Measurements from ENCODE around the gene CD6.
"Not testable (repeated sequence)": the region's sequence is repeated elsewhere in the genome, so short reads cannot be mapped to it uniquely, and the experiment has no call there.

The CD6 gene

DNA sequence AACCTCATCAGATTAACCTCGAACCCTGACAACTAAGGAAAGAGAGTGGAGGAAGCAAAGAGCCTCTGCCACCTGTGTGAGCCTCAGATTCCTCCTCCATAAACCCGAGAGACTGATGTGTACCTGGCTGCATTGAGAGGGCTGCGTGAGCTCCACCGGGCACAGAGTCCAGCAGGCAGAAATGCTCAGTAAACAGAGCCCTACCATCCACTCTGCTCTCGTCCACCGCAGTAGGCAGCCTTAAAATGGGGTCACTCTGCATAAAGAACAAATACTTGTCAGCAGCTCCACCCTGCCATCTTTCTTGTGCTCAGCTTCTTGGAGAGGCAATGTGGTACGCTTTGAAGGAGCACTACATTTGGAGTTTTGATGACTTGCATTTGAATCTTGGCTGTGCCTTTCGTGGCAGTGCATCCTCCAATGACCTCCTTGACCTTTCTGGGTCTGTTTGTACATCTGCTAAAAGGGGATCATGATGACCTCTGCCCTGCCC is 87.8 kb downstream of the CD6 start:
- DNase-seq, result no peak

- no peak for DNase-seq
Observed at GRCh38 chr11:61061081-61061826, 89.8 kb downstream of the CD6 start.

DNA sequence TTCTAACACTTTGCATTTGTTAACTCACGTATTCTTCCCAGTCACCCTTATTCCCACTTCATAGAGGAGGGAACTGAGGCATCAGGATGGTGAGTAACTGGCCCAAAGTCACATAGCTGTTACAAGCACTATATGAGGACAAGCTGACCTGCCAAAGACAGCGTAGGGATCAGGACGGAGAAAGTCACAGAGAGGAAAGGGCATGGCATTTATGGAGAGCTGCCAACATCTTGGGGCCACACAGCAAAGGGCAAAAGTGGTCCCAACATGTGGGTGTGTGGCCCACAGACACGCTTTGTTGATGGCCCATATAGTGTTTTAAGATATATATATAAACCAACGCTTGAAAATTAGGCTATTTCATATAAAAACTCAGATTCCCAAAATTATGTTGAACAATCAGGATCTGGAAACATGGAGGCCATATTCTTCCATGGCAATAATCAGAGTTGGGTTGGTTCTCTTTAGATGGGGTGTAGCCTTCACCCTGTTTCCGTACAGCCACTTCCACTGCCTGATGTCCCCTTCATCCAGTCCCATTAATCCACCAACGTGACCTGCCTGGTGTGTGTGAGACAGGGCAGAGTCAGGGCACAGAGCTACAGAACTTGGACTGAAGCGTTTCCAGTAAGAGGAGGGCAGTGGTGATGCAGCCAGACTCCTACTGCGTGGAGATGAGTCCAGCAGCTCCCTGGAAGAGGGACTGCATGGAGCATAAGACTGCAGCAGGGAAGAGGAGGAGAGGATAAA is 90.9 kb downstream of the CD6 start:
- no peak for DNase-seq

DNA sequence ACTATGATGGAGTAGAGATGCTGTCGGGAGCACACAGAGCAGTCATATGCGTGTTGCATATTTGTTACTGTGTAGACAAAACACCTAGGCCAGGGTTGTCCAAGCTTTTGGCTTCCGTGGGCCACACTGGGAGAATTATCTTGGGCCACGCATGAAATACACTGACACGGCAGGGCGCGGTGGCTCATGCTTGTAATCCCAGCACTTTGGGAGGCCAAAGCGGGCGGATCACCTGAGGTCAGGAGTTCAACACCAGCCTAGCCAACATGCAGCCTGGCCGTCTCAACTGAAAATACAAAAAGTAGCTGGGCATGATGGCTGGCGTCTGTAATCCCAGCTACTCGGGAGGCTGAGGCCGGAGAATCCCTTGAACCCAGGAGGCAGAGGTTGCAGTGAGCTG is 93.8 kb downstream of the CD6 start:
- not testable (repeated sequence) for DNase-seq

- no peak for DNase-seq
Observed at GRCh38 chr11:61065955-61066638, 94.6 kb downstream of the CD6 start.

DNA sequence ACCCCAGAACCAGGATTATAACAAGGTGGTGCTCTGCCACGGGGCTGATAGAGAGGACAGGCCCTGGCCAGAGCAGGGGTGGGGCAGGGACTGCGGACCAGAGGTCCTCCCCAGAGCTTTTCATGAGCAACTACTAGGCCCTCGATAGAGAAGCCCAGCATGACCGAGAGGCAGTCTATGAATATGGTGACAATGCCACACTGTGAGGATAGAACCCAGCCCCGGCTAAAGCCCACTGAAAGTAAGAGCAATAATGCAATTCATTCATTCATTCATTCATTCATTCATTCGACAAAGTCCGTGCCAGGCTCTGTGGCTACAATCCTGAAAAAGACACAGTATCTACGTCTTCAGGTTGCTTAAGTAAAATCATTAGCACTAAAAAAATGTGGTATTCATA is 95.2 kb downstream of the CD6 start:
- DNase-seq, result no peak

GRCh38 chr11:61067782-61068446 is 96.4 kb downstream of the CD6 start:
- DNase-seq, result no peak

DNA sequence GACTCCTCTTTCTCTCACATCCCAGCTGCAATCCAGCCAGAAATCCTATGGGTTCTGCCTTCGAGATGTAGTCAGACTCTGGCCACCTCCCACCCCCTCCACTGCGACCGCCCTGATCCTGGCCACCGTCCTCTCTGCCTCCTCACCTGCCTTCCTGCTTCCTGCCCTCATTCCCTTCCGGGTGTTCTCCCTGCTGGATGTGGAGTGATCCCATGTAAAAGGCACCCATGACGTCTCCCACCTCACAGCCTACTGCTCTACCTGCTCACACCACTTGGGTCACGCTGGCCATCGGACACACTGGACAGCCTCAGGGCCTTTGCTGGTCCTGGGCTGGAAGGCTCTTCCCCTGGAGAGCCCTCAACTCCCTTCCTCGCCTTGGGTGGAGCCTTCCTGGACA is 97.1 kb downstream of the CD6 start:
- DNase-seq, result no peak

DNA sequence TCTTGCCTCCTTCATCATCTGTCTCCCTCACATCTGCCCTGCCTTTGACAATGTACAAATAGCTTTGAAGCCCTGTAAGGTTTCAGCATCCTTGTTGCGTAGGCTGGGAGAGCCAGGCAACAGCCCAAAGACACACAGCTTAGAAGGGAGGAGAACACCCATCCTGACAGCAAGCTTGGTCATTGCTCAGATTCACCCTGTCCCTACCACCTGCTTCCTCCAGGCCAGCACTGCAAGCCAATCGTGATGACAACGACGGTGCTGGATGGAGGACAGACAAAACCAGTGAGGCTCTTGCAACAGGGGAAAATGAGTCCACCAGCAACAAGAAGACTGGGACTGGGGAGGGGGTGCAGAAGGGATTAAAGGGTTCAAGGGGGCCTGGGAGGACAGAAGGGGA is 97.9 kb downstream of the CD6 start:
- no peak for DNase-seq
